ENCODE measurements around the gene MAST4.

Gene MAST4

DNA sequence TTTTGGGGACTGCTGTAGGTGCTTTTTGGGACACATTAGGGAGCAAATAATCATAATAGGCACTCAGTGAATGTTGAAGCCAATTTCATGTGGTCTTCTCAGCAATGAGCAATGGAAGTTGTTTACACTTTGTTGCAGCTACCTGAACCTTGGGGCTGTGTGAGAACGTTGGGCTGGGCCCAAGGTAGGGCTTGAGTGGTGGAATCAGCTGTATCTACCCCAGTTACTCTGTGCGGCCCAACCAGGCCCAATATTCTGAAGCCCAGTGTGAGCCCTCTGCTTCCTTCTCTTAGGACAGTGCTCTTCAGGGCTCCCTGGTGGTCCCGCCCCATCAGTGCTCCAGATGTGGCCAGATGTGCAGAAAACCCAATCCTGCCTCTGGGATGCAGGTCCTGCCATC lies 38.4 kb downstream of the MAST4 start:
- Histone ChIP-seq H3K4me3 (ENCODE audit: low read length) (no peak overlapping the region), H3K79me2 (ENCODE audit: low read length) (no peaks in the 10 kb centered on the region), H3K27me3 (ENCODE audit: low read depth, low read length) (no peaks in the 10 kb centered on the region), H2AFZ (ENCODE audit: low read depth, low read length) (no peak overlapping the region), H3K27ac (ENCODE audit: low read length) (no peak overlapping the region), H4K20me1 (ENCODE audit: insufficient read depth, low read length) (no peaks in the 10 kb centered on the region), H3K4me1 (ENCODE audit: low read length) (no peaks in the 10 kb centered on the region), H3K9me3 (ENCODE audit: insufficient read depth, low read length) (no peaks in the 10 kb centered on the region), H3K9ac (ENCODE audit: low read length) (no peak overlapping the region), H3K4me2 (ENCODE audit: low read length) (no peak overlapping the region), H3K36me3 (replicated peaks; ENCODE audit: low read depth, low read length) (no peaks in the 10 kb centered on the region)
- no peak for TF ChIP-seq EZH2phosphoT487 (IDR thresholded peaks at IDR 0.05; ENCODE audit: low read depth)
- no peak for TF ChIP-seq CTCF (IDR thresholded peaks at IDR 0.05; ENCODE audit: low read depth, low read length)

GRCh38 chr5:66637994-66638393 lies 41.8 kb downstream of the MAST4 start:
- no peak for TF ChIP-seq CTCF (IDR thresholded peaks at IDR 0.05; ENCODE audit: low read depth, low read length)
- TF ChIP-seq EZH2phosphoT487 (IDR thresholded peaks at IDR 0.05; ENCODE audit: low read depth) = no peak
- no peak overlapping the region for H3K4me3 ChIP-seq (ENCODE audit: low read length)
- H2AFZ ChIP-seq (ENCODE audit: low read depth, low read length) = no peak overlapping the region
- no peak overlapping the region for H3K4me2 ChIP-seq (ENCODE audit: low read length)
- no peaks in the 10 kb centered on the region for H3K27me3 ChIP-seq (ENCODE audit: low read depth, low read length)
- no peaks in the 10 kb centered on the region for H3K4me1 ChIP-seq (ENCODE audit: low read length)
- no peak overlapping the region for H3K9ac ChIP-seq (ENCODE audit: low read length)
- no peaks in the 10 kb centered on the region for H3K9me3 ChIP-seq (ENCODE audit: insufficient read depth, low read length)
- H3K27ac ChIP-seq (ENCODE audit: low read length) = no peak overlapping the region
- H3K36me3 ChIP-seq (replicated peaks; ENCODE audit: low read depth, low read length) = no peaks in the 10 kb centered on the region
- H4K20me1 ChIP-seq (ENCODE audit: insufficient read depth, low read length) = no peaks in the 10 kb centered on the region
- no peaks in the 10 kb centered on the region for H3K79me2 ChIP-seq (ENCODE audit: low read length)

- H3K36me3 ChIP-seq (replicated peaks; ENCODE audit: low read depth, low read length) = no peaks in the 10 kb centered on the region
- no peak overlapping the region for H3K9ac ChIP-seq (ENCODE audit: low read length)
- H3K9me3 ChIP-seq (ENCODE audit: insufficient read depth, low read length) = no peaks in the 10 kb centered on the region
- no peak overlapping the region for H2AFZ ChIP-seq (ENCODE audit: low read depth, low read length)
- H3K27ac ChIP-seq (ENCODE audit: low read length) = no peak overlapping the region
- H3K4me1 ChIP-seq (ENCODE audit: low read length) = no peaks in the 10 kb centered on the region
- H3K4me2 ChIP-seq (ENCODE audit: low read length) = no peak overlapping the region
- H3K27me3 ChIP-seq (ENCODE audit: low read depth, low read length) = no peaks in the 10 kb centered on the region
- no peaks in the 10 kb centered on the region for H4K20me1 ChIP-seq (ENCODE audit: insufficient read depth, low read length)
- no peak overlapping the region for H3K4me3 ChIP-seq (ENCODE audit: low read length)
- TF ChIP-seq EZH2phosphoT487 (IDR thresholded peaks at IDR 0.05; ENCODE audit: low read depth) (no peak), CTCF (IDR thresholded peaks at IDR 0.05; ENCODE audit: low read depth, low read length) (no peak)
- H3K79me2 ChIP-seq (ENCODE audit: low read length) = no peaks in the 10 kb centered on the region
Observed at GRCh38 chr5:66639037-66639436, 42.8 kb downstream of the MAST4 start.

DNA sequence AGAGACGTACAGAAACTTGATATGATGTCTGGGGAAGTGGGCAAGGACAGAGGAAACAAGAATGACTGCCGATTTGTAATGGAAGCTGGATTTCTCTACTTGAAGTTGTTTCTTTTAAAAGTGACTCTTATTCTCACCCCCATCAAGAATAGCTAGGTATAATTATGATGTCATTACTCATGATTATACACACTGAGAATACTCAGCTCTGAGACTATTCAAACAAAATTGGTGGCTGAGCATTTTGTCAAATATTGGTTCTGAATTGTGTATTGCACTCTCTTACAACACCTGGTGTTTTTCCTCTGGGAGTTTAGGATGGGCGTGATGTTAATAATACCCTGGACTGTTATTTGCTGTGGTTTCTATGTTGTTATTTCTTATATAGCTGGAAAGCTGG lies 46.3 kb downstream of the MAST4 start:
- no peak overlapping the region for H3K27ac ChIP-seq (ENCODE audit: low read length)
- H3K9ac ChIP-seq (ENCODE audit: low read length) = no peak overlapping the region
- H3K79me2 ChIP-seq (ENCODE audit: low read length) = no peaks in the 10 kb centered on the region
- H3K36me3 ChIP-seq (replicated peaks; ENCODE audit: low read depth, low read length) = no peaks in the 10 kb centered on the region
- no peaks in the 10 kb centered on the region for H3K9me3 ChIP-seq (ENCODE audit: insufficient read depth, low read length)
- TF ChIP-seq EZH2phosphoT487 (IDR thresholded peaks at IDR 0.05; ENCODE audit: low read depth) = no peak
- no peak for TF ChIP-seq CTCF (IDR thresholded peaks at IDR 0.05; ENCODE audit: low read depth, low read length)
- no peak overlapping the region for H3K4me2 ChIP-seq (ENCODE audit: low read length)
- H3K4me1 ChIP-seq (ENCODE audit: low read length) = no peaks in the 10 kb centered on the region
- no peaks in the 10 kb centered on the region for H4K20me1 ChIP-seq (ENCODE audit: insufficient read depth, low read length)
- H2AFZ ChIP-seq (ENCODE audit: low read depth, low read length) = no peak overlapping the region
- H3K4me3 ChIP-seq (ENCODE audit: low read length) = no peak overlapping the region
- H3K27me3 ChIP-seq (ENCODE audit: low read depth, low read length) = no peaks in the 10 kb centered on the region

Data from OCI-LY3 (cell line).